Fibroblast of lung (primary cell): ENCODE results near the gene KIF5A. TPM values are rescaled to one million over a fixed set of nuclear protein-coding genes. Genes with fewer than 3 reads are reported as not detected.
"Not testable (repeated sequence)": the region's sequence is repeated elsewhere in the genome, so short reads cannot be mapped to it uniquely, and the experiment has no call there.

Source experiments
- DNase-seq, 2 donors: peaks; one replicate each; pipeline versions ENCODE4 v3.0.0 to v3.0.0-alpha.2; 2010; ENCODE audit warnings: low read depth in 2 of 2
- H2AFZ ChIP-seq: 2 replicates; pipeline ENCODE4 v1.5.1; 2012; ENCODE audit warnings: low read length, control low read depth, inconsistent platforms
- H3K27ac ChIP-seq: 2 replicates; pipeline ENCODE4 v1.5.1; 2011; ENCODE audit warnings: low read length, control low read depth; ENCODE audit not compliant: insufficient read depth
- H3K27me3 ChIP-seq: 2 replicates; pipeline ENCODE4 v1.5.1; 2011; ENCODE audit warnings: mild to moderate bottlenecking, low read length; ENCODE audit not compliant: control insufficient read depth, insufficient read depth
- H3K36me3 ChIP-seq: 2 replicates; pipeline ENCODE4 v1.5.1; 2011; ENCODE audit warnings: low read length; ENCODE audit not compliant: control insufficient read depth, insufficient read depth
- H3K4me1 ChIP-seq: 2 replicates; pipeline ENCODE4 v1.5.1; 2011; ENCODE audit warnings: low read length; ENCODE audit not compliant: control insufficient read depth, insufficient read depth; ENCODE audit errors: extremely low read depth
- H3K4me2 ChIP-seq: 2 replicates; pipeline ENCODE4 v1.5.1; 2011; ENCODE audit warnings: low read length, control low read depth; ENCODE audit not compliant: insufficient read depth; ENCODE audit errors: extremely low read depth
- H3K4me3 ChIP-seq, 4 experiments: fragments of 200-600 bp in 1 of 4; sonication (generic) in 1 of 4; replicated peaks in 1 of 4; 2 replicates each; pipeline ENCODE4 v1.5.1; 2011 to 2016; ENCODE audit warnings: low read length in 4 of 4, low read depth in 3 of 4, mild to moderate bottlenecking in 3 of 4, control low read depth in 2 of 4, inconsistent platforms in 1 of 4, mixed read lengths in 1 of 4; ENCODE audit not compliant: insufficient read depth in 1 of 4; ENCODE audit errors: control extremely low read depth in 1 of 4
- H3K79me2 ChIP-seq: 2 replicates; pipeline ENCODE4 v1.5.1; 2012; ENCODE audit warnings: mild to moderate bottlenecking, low read length, inconsistent platforms; ENCODE audit not compliant: control insufficient read depth, insufficient read depth
- H3K9ac ChIP-seq: 2 replicates; pipeline ENCODE4 v1.5.1; 2011; ENCODE audit warnings: mild to moderate bottlenecking, low read length, control low read depth; ENCODE audit not compliant: insufficient read depth
- H3K9me3 ChIP-seq: 2 replicates; pipeline ENCODE4 v1.5.1; 2012; ENCODE audit warnings: low read depth, low read length; ENCODE audit not compliant: control insufficient read depth, insufficient read depth
- H4K20me1 ChIP-seq: 2 replicates; pipeline ENCODE4 v1.5.1; 2011; ENCODE audit warnings: low read length; ENCODE audit not compliant: control insufficient read depth, insufficient read depth; ENCODE audit errors: extremely low read depth
- EZH2 ChIP-seq: IDR thresholded peaks from 2 replicates; pipeline ENCODE4 v1.5.1; 2012; ENCODE audit warnings: low read length, control low read depth, mild to moderate bottlenecking; ENCODE audit errors: missing control alignments
- polyA plus RNA-seq, 2 donors: library from polyadenylated mRNA; depleted of rRNA in 1 of 2; stranded (reverse) in 1 of 2; unstranded in 1 of 2; fragments of >200 nt; gene quantifications; 2 replicates each; pipeline ENCODE4 v1.2.1, GENCODE V29; 2011 to 2012; ENCODE audit warnings: missing spikeins in 1 of 2
- total RNA-seq: library from RNA; depleted of rRNA; stranded (reverse); fragments of >200 nt; gene quantifications from 2 replicates; pipeline ENCODE4 v1.2.1, GENCODE V29; 2014
- TF ChIP-seq, protein P1 (sequence below), 2 donors: IDR thresholded peaks in 1 of 2; conservative IDR thresholded peaks in 1 of 2; 1 replicate in 1 of 2; 2 replicates in 1 of 2; pipeline ENCODE4 v1.5.1; 2011 to 2012; ENCODE audit warnings: low read length in 2 of 2, control low read depth in 1 of 2, inconsistent platforms in 1 of 2, low read depth in 1 of 2, mild to moderate bottlenecking in 1 of 2

KIF5A gene
- total and polyA plus RNA-seq, 2 donors (not counting 1 experiment from before 2014, with no cell fraction given) = 0.53 to 1.3 TPM

DNA sequence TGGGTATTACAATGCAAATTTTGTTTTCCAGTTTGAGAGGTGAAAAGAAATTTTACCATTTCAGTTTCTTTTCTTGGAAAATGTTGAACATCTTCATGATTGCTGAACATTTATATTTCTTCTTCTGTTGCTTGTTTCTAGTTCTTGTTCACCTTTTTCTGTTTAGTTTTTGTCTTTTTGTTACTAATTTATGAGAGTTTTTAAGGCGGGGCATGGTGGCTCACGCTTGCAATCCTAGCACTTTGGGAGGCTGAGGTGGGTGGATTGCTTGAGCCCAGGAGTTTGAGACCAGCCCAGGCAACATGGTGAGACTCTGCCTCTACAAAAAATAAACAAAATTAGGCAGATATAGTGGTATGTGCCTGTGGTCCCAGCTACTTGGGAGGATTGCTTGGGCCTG, 10.7 kb downstream of the KIF5A start:
- Histone ChIP-seq H3K4me1 (no peaks in the 10 kb centered on the region), H2AFZ (no peak overlapping the region), H3K36me3 (no peaks in the 10 kb centered on the region), H3K4me2 (no peak overlapping the region), H3K4me3 (no peak overlapping the region), H3K9me3 (no peaks in the 10 kb centered on the region), H4K20me1 (no peaks in the 10 kb centered on the region), H3K9ac (no peak overlapping the region), H3K27me3 (no peaks in the 10 kb centered on the region), H3K27ac (no peak overlapping the region), H3K79me2 (no peaks in the 10 kb centered on the region)
- TF ChIP-seq EZH2 = no peak
- TF ChIP-seq, protein P1, sequence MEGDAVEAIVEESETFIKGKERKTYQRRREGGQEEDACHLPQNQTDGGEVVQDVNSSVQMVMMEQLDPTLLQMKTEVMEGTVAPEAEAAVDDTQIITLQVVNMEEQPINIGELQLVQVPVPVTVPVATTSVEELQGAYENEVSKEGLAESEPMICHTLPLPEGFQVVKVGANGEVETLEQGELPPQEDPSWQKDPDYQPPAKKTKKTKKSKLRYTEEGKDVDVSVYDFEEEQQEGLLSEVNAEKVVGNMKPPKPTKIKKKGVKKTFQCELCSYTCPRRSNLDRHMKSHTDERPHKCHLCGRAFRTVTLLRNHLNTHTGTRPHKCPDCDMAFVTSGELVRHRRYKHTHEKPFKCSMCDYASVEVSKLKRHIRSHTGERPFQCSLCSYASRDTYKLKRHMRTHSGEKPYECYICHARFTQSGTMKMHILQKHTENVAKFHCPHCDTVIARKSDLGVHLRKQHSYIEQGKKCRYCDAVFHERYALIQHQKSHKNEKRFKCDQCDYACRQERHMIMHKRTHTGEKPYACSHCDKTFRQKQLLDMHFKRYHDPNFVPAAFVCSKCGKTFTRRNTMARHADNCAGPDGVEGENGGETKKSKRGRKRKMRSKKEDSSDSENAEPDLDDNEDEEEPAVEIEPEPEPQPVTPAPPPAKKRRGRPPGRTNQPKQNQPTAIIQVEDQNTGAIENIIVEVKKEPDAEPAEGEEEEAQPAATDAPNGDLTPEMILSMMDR (conservative IDR thresholded peaks at IDR 0.05 in 1 of 2, IDR thresholded peaks at IDR 0.05 in 1 of 2; ENCODE audit: low read depth in 1 of 2, low read length in 2 of 2) = no peak
- no peak for DNase-seq

DNA sequence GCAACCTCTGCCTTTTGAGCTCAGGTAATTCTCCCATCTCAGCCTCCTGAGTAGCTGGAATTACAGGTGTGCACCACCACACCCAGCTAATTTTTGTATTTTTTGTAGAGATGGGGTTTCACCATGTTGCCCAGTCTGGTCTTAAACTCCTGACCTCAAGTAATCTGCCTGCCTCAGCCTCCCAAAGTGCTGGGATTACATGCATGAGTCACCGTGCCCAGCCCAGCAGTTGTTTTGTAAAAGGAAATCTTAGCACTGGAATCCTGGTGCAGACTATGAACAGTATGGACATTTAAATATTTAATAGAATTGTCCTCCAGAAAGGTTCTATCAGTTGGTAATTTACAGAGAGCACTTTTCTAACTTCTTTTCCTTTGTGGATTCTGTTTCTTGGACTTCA, 11.3 kb downstream of the KIF5A start:
- not testable (repeated sequence) for H3K4me1 ChIP-seq, H3K36me3 ChIP-seq, H3K9me3 ChIP-seq, H3K4me2 ChIP-seq, H3K27ac ChIP-seq, H3K27me3 ChIP-seq, H3K79me2 ChIP-seq, H3K9ac ChIP-seq, H3K4me3 ChIP-seq, H4K20me1 ChIP-seq, H2AFZ ChIP-seq
- DNase-seq = peak; percentile 18 to 23

DNA sequence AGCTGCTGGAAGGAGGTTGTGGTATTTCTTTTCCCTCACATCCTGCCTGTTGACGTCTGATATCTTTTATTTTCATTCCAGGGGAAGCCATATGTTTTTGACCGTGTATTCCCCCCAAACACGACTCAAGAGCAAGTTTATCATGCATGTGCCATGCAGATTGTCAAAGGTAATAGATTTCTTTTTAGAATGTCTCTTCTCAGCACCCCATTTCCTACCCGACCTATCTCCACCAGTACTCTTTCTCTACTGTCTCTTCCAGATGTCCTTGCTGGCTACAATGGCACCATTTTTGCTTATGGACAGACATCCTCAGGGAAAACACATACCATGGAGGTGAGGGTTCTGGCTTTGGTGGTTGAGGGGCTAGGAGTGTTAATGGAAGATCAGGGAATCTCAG, 13.5 kb downstream of the KIF5A start:
- no peak overlapping the region for H3K4me2 ChIP-seq
- H3K4me1 ChIP-seq = no peaks in the 10 kb centered on the region
- no peak overlapping the region for H2AFZ ChIP-seq
- H3K79me2 ChIP-seq = no peaks in the 10 kb centered on the region
- TF ChIP-seq, protein P1 (conservative IDR thresholded peaks at IDR 0.05 in 1 of 2, IDR thresholded peaks at IDR 0.05 in 1 of 2; ENCODE audit: low read depth in 1 of 2, low read length in 2 of 2) = no peak
- no peak for TF ChIP-seq EZH2
- no peak overlapping the region for H3K9ac ChIP-seq
- H4K20me1 ChIP-seq = no peaks in the 10 kb centered on the region
- no peak for DNase-seq
- no peak overlapping the region for H3K4me3 ChIP-seq
- H3K36me3 ChIP-seq = no peaks in the 10 kb centered on the region
- no peaks in the 10 kb centered on the region for H3K9me3 ChIP-seq
- H3K27ac ChIP-seq = no peak overlapping the region
- H3K27me3 ChIP-seq = no peaks in the 10 kb centered on the region
